AG04449 (cell line): ENCODE measurements around the gene ANKRD33.

Experiments
- CTCF ChIA-PET: fragments of 350-600 bp; formaldehyde crosslinking; extraction: SDS; loops from one replicate; lab custom pipeline; 2021; ENCODE audit warnings: antibody characterized with exemption; lab: Yijun Ruan, JAX
- POLR2A ChIA-PET: fragments of 400-600, 350-600 bp; formaldehyde crosslinking; extraction: SDS; loops from one replicate; lab custom pipeline; 2020; ENCODE audit warnings: antibody characterized with exemption, inconsistent platforms; lab: Yijun Ruan, JAX
- DNase-seq: peaks from one replicate; pipeline ENCODE4 v3.0.0-alpha.2; 2010; ENCODE audit warnings: low read depth, low spot score
- H3K4me3 ChIP-seq: 2 replicates; pipeline ENCODE4 v1.5.1; 2011; ENCODE audit warnings: low read depth, mild to moderate bottlenecking, control low read depth, low read length
- CTCF ChIP-seq: IDR thresholded peaks from one replicate; pipeline ENCODE4 v1.5.1; 2011; ENCODE audit warnings: mild to moderate bottlenecking, moderate library complexity, low read length, control low read depth, inconsistent platforms; ENCODE audit not compliant: insufficient read depth; ENCODE audit errors: missing control alignments

ANKRD33 gene

GRCh38 chr12:51855586-51856428 lies 32.1 kb upstream of the ANKRD33 start:
- ChIA-PET CTCF (interaction anchor here (0.9 to 3.3 kb wide), 6 partner anchors 9 to 169 kb away, joined by 3 to 13 read pairs (median 4); no protein-coding TSS in a partner anchor), POLR2A (no interaction called here)
- no peak for DNase-seq
- no peak for TF ChIP-seq CTCF
- H3K4me3 ChIP-seq: peak overlapping the region; percentile 42

- no peak for DNase-seq
- POLR2A ChIA-PET: no interaction called here
- H3K4me3 ChIP-seq: no peak overlapping the region
- no peak for TF ChIP-seq CTCF
- CTCF ChIA-PET: interaction anchor here (0.6 to 7.2 kb wide), 6 partner anchors 8 to 440 kb away, joined by 3 to 73 read pairs (median 3); no protein-coding TSS in a partner anchor
Observed at GRCh38 chr12:51860986-51861385, 26.9 kb upstream of the ANKRD33 start.

GRCh38 chr12:51862947-51863346 lies 25.0 kb upstream of the ANKRD33 start:
- TF ChIP-seq CTCF: no peak
- no peak overlapping the region for H3K4me3 ChIP-seq
- ChIA-PET CTCF (interaction anchor here (1.4 to 7.2 kb wide), 5 partner anchors 11 to 442 kb away, joined by 4 to 73 read pairs (median 6); no protein-coding TSS in a partner anchor), POLR2A (no interaction called here)
- no peak for DNase-seq

- TF ChIP-seq CTCF: no peak
- ChIA-PET POLR2A (no interaction called here), CTCF (interaction anchor here (1.2 to 7.2 kb wide), 6 partner anchors 10 to 442 kb away, joined by 4 to 73 read pairs (median 7); no protein-coding TSS in a partner anchor)
- no peak for DNase-seq
- peak overlapping the region; percentile 15 for H3K4me3 ChIP-seq
Observed at GRCh38 chr12:51863363-51863932, 24.5 kb upstream of the ANKRD33 start.

- ChIA-PET POLR2A (no interaction called here), CTCF (interaction anchor here (0.8 to 7.2 kb wide), 12 partner anchors 8 to 443 kb away, joined by 3 to 73 read pairs (median 4); no protein-coding TSS in a partner anchor)
- no peak for TF ChIP-seq CTCF
- no peak for DNase-seq
- peak overlapping the region; percentile 40 for H3K4me3 ChIP-seq
Observed at GRCh38 chr12:51863933-51864832, 23.7 kb upstream of the ANKRD33 start.
